SK-N-SH treated with all-trans-retinoic acid at 6 μM for 48 hours (cell line): Measurements from ENCODE around the gene CFAP73.

Experiments used
- ATAC-seq: fragments of 200-7000 bp; cut with Tn5 transposase; 3 replicates; pipeline ENCODE4 v1.9.1; 2020; ENCODE audit warnings: mild to moderate bottlenecking, moderate library complexity
- ARNTL ChIP-seq: fragments of 450-650 bp; formaldehyde crosslinking; IDR thresholded peaks from 2 replicates; pipeline ENCODE4 v1.5.0; 2020; ENCODE audit warnings: low read depth, mild to moderate bottlenecking, moderate library complexity, borderline replicate concordance
- ESRRG ChIP-seq: fragments of 250-450 bp; sonication (Bioruptor Pico); IDR thresholded peaks from 2 replicates; pipeline ENCODE4 v1.6.1; 2021; ENCODE audit warnings: mild to moderate bottlenecking
- GLIS3 ChIP-seq: fragments of 250-450 bp; sonication (Bioruptor Pico); IDR thresholded peaks from 2 replicates; pipeline ENCODE4 v1.5.0; 2020; ENCODE audit warnings: mild to moderate bottlenecking, moderate library complexity
- ISL1 ChIP-seq: fragments of 250-450 bp; sonication (Bioruptor Pico); IDR thresholded peaks from 2 replicates; pipeline ENCODE4 v2.1.2; 2022; ENCODE audit warnings: mild to moderate bottlenecking, moderate library complexity
- OSR1 ChIP-seq: fragments of 250-450 bp; sonication (Bioruptor Pico); IDR thresholded peaks from 2 replicates; pipeline ENCODE4 v1.8.0; 2022; ENCODE audit warnings: moderate library complexity, mild to moderate bottlenecking, inconsistent platforms
- PPARA ChIP-seq: fragments of 250-450 bp; sonication (Bioruptor Pico); IDR thresholded peaks from 2 replicates; pipeline ENCODE4 v1.5.0; 2020; ENCODE audit warnings: mild to moderate bottlenecking, borderline replicate concordance
- RARB ChIP-seq: fragments of 250-450 bp; sonication (Bioruptor Pico); IDR thresholded peaks from 2 replicates; pipeline ENCODE4 v1.8.0; 2021; ENCODE audit warnings: mild to moderate bottlenecking, moderate library complexity
- SNAI2 ChIP-seq: fragments of 250-450 bp; sonication (Bioruptor Pico); IDR thresholded peaks from 2 replicates; pipeline ENCODE4 v1.5.0; 2020; ENCODE audit warnings: mild to moderate bottlenecking, moderate library complexity
- TCF4 ChIP-seq: fragments of 250-450 bp; sonication (Bioruptor Pico); IDR thresholded peaks from 2 replicates; pipeline ENCODE4 v1.8.0; 2021; ENCODE audit warnings: mild to moderate bottlenecking, moderate library complexity, borderline replicate concordance
- TOX ChIP-seq: fragments of 250-450 bp; sonication (Bioruptor Pico); IDR thresholded peaks from 2 replicates; pipeline ENCODE4 v1.8.0; 2021; ENCODE audit warnings: mild to moderate bottlenecking, moderate library complexity, borderline replicate concordance
- ZC3H10 ChIP-seq: fragments of 250-450 bp; sonication (Bioruptor Pico); IDR thresholded peaks from 2 replicates; pipeline ENCODE4 v1.5.1; 2021; ENCODE audit warnings: mild to moderate bottlenecking, moderate library complexity
- ZFP3 ChIP-seq: fragments of 250-450 bp; sonication (Bioruptor Pico); IDR thresholded peaks from 2 replicates; pipeline ENCODE4 v1.5.0; 2020; ENCODE audit warnings: mild to moderate bottlenecking, moderate library complexity
- ZFP30 ChIP-seq: fragments of 450-650 bp; formaldehyde crosslinking; IDR thresholded peaks from 2 replicates; pipeline ENCODE4 v1.5.0; 2022; ENCODE audit warnings: mild to moderate bottlenecking, moderate library complexity
- ZNF565 ChIP-seq: fragments of 450-650 bp; formaldehyde crosslinking; conservative IDR thresholded peaks from 2 replicates; pipeline ENCODE4 v1.5.0; 2020; ENCODE audit warnings: low read depth, mild to moderate bottlenecking, moderate library complexity
- ZNF70 ChIP-seq: fragments of 450-650 bp; formaldehyde crosslinking; IDR thresholded peaks from 2 replicates; pipeline ENCODE4 v1.5.0; 2020; ENCODE audit warnings: mild to moderate bottlenecking, moderate library complexity
- ZNF8 ChIP-seq: fragments of 450-650 bp; formaldehyde crosslinking; IDR thresholded peaks from 2 replicates; pipeline ENCODE4 v1.5.0; 2020; ENCODE audit warnings: mild to moderate bottlenecking, moderate library complexity
- TF ChIP-seq, protein P1 (sequence below): fragments of 250-450 bp; sonication (Bioruptor Pico); IDR thresholded peaks from 2 replicates; pipeline ENCODE4 v1.8.0; 2020; ENCODE audit warnings: mild to moderate bottlenecking, moderate library complexity, borderline replicate concordance
- TF ChIP-seq, protein P2 (sequence below): fragments of 250-450 bp; sonication (Bioruptor Pico); IDR thresholded peaks from 2 replicates; pipeline ENCODE4 v1.5.1; 2021; ENCODE audit warnings: mild to moderate bottlenecking, moderate library complexity
- TF ChIP-seq, protein P3 (sequence below): fragments of 250-450 bp; sonication (Bioruptor Pico); IDR thresholded peaks from 2 replicates; pipeline ENCODE4 v1.5.1; 2020; ENCODE audit warnings: low read depth, mild to moderate bottlenecking, moderate library complexity
- TF ChIP-seq, protein P4 (sequence below): fragments of 250-450 bp; sonication (Bioruptor Pico); IDR thresholded peaks from 2 replicates; pipeline ENCODE4 v1.5.0; 2020; ENCODE audit warnings: mild to moderate bottlenecking, moderate library complexity
- TF ChIP-seq, protein P5 (sequence below): fragments of 250-450 bp; sonication (Bioruptor Pico); IDR thresholded peaks from 2 replicates; pipeline ENCODE4 v1.8.0; 2021; ENCODE audit warnings: low read depth, mild to moderate bottlenecking, moderate library complexity, borderline replicate concordance

CFAP73 gene

DNA sequence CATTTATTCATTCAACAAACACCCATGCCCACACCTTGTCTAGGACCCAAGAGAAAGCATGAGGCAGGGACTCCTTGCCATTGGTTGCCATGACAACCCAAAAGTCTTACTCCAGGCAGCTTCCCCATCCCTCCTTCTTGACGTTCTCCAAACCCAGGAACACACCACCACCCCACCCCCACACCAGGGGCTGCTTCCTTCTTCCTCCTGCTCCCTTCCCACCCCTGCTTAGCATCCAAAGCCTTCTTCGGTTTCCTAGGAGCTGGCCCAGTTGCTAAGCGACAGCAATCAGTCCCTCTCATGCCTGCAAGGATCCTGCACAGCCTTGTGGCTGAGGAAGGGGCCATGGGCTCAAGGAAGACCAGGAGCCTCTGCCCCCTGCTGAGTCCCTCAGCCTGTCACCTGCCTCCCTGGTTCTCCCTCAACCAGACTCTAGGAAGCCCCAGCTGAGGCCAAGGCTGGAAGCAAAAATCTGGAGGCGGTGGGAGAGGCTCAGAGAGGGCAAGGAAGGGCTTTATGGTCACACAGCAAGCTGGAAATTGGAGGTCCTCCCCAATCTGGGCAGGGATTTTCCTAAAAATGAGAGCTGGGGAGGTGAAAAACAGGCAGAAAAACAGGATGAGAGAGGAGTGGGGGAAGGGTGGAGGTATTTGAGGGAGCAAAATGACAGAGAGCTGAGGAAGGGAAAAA lies 29.4 kb upstream of the CFAP73 start:
- TF ChIP-seq, protein P1, sequence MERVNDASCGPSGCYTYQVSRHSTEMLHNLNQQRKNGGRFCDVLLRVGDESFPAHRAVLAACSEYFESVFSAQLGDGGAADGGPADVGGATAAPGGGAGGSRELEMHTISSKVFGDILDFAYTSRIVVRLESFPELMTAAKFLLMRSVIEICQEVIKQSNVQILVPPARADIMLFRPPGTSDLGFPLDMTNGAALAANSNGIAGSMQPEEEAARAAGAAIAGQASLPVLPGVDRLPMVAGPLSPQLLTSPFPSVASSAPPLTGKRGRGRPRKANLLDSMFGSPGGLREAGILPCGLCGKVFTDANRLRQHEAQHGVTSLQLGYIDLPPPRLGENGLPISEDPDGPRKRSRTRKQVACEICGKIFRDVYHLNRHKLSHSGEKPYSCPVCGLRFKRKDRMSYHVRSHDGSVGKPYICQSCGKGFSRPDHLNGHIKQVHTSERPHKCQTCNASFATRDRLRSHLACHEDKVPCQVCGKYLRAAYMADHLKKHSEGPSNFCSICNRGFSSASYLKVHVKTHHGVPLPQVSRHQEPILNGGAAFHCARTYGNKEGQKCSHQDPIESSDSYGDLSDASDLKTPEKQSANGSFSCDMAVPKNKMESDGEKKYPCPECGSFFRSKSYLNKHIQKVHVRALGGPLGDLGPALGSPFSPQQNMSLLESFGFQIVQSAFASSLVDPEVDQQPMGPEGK (CRISPR knock-in tag): no peak
- TF ChIP-seq ARNTL (CRISPR knock-in tag): no peak
- no peak for TF ChIP-seq OSR1
- TF ChIP-seq ISL1 (CRISPR knock-in tag): no peak
- TF ChIP-seq ZNF565 (CRISPR knock-in tag): no peak
- TF ChIP-seq ZFP3 (CRISPR knock-in tag): no peak
- TF ChIP-seq ZC3H10 (CRISPR knock-in tag): no peak
- TF ChIP-seq ZNF8: no peak
- TF ChIP-seq, protein P2, sequence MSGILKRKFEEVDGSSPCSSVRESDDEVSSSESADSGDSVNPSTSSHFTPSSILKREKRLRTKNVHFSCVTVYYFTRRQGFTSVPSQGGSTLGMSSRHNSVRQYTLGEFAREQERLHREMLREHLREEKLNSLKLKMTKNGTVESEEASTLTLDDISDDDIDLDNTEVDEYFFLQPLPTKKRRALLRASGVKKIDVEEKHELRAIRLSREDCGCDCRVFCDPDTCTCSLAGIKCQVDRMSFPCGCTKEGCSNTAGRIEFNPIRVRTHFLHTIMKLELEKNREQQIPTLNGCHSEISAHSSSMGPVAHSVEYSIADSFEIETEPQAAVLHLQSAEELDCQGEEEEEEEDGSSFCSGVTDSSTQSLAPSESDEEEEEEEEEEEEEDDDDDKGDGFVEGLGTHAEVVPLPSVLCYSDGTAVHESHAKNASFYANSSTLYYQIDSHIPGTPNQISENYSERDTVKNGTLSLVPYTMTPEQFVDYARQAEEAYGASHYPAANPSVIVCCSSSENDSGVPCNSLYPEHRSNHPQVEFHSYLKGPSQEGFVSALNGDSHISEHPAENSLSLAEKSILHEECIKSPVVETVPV: no peak
- TF ChIP-seq GLIS3 (CRISPR knock-in tag): no peak
- TF ChIP-seq TCF4: no peak
- no peak for TF ChIP-seq RARB (CRISPR knock-in tag)
- TF ChIP-seq ESRRG (CRISPR knock-in tag): no peak
- TF ChIP-seq TOX: no peak
- no peak for TF ChIP-seq ZFP30
- TF ChIP-seq, protein P3, sequence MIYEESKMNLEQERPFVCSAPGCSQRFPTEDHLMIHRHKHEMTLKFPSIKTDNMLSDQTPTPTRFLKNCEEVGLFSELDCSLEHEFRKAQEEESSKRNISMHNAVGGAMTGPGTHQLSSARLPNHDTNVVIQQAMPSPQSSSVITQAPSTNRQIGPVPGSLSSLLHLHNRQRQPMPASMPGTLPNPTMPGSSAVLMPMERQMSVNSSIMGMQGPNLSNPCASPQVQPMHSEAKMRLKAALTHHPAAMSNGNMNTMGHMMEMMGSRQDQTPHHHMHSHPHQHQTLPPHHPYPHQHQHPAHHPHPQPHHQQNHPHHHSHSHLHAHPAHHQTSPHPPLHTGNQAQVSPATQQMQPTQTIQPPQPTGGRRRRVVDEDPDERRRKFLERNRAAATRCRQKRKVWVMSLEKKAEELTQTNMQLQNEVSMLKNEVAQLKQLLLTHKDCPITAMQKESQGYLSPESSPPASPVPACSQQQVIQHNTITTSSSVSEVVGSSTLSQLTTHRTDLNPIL: no peak
- no peak for TF ChIP-seq ZNF70
- no peak for ATAC-seq

DNA sequence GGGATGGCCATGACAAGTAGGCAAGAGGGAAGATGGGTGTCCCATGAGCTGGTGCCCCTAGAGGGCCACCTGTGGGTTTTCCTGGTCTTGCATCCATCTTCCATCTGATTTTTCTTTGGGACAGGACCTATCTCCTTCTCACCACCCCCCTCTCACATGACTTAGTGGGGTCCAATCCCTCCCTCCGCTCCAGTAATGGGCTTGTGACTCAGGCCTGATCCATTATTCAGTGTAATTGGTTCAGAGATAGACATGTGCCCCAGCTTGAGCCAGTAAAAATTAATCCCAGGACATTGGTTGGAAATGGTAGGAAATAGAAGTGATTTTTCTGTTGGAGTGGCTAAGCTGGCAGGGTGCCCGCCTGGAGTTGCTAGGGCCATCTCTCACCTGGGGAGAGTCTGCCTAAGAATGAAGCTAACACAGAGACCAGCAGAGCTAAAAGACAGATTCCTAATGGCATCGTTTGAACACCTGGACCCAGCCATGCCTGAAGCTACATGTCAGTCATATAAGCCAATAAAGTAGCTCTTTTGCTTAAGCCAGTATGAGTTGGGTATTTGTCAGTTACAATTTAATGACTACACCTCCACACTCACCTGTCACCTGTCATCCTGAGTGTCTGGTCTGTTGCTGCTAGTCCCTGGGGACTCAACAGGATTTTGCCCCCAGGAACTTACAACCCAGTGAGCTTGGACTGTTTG lies 28.7 kb upstream of the CFAP73 start:
- TF ChIP-seq, protein P3: no peak
- TF ChIP-seq, protein P1 (CRISPR knock-in tag): no peak
- TF ChIP-seq, protein P4, sequence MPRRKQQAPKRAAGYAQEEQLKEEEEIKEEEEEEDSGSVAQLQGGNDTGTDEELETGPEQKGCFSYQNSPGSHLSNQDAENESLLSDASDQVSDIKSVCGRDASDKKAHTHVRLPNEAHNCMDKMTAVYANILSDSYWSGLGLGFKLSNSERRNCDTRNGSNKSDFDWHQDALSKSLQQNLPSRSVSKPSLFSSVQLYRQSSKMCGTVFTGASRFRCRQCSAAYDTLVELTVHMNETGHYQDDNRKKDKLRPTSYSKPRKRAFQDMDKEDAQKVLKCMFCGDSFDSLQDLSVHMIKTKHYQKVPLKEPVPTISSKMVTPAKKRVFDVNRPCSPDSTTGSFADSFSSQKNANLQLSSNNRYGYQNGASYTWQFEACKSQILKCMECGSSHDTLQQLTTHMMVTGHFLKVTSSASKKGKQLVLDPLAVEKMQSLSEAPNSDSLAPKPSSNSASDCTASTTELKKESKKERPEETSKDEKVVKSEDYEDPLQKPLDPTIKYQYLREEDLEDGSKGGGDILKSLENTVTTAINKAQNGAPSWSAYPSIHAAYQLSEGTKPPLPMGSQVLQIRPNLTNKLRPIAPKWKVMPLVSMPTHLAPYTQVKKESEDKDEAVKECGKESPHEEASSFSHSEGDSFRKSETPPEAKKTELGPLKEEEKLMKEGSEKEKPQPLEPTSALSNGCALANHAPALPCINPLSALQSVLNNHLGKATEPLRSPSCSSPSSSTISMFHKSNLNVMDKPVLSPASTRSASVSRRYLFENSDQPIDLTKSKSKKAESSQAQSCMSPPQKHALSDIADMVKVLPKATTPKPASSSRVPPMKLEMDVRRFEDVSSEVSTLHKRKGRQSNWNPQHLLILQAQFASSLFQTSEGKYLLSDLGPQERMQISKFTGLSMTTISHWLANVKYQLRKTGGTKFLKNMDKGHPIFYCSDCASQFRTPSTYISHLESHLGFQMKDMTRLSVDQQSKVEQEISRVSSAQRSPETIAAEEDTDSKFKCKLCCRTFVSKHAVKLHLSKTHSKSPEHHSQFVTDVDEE (CRISPR knock-in tag): no peak
- TF ChIP-seq ZNF70 (no peak), SNAI2 (CRISPR knock-in tag) (no peak), PPARA (no peak), ISL1 (CRISPR knock-in tag) (no peak), GLIS3 (CRISPR knock-in tag) (no peak)
- TF ChIP-seq, protein P5, sequence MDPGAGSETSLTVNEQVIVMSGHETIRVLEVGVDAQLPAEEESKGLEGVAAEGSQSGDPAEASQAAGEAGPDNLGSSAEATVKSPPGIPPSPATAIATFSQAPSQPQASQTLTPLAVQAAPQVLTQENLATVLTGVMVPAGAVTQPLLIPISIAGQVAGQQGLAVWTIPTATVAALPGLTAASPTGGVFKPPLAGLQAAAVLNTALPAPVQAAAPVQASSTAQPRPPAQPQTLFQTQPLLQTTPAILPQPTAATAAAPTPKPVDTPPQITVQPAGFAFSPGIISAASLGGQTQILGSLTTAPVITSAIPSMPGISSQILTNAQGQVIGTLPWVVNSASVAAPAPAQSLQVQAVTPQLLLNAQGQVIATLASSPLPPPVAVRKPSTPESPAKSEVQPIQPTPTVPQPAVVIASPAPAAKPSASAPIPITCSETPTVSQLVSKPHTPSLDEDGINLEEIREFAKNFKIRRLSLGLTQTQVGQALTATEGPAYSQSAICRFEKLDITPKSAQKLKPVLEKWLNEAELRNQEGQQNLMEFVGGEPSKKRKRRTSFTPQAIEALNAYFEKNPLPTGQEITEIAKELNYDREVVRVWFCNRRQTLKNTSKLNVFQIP (CRISPR knock-in tag): no peak
- ATAC-seq: no peak; the same call in 2 of the 3 replicates
